ENCODE results near the gene OSMR.
"Not testable (repeated sequence)": the region's sequence is repeated elsewhere in the genome, so short reads cannot be mapped to it uniquely, and the experiment has no call there.

The OSMR gene

GRCh38 chr5:38831909-38832308, 13.9 kb upstream of the OSMR start:
- peak; percentile 25 to 43 (median 41) for DNase-seq

GRCh38 chr5:38832810-38833209, 13.0 kb upstream of the OSMR start:
- no peak for DNase-seq

- DNase-seq, result no peak
These were observed 9.9 kb upstream of the OSMR start for GRCh38 chr5:38835887-38836286.

GRCh38 chr5:38837416-38837815, 8.4 kb upstream of the OSMR start:
- DNase-seq, result no peak

- no peak for DNase-seq
These were observed 7.9 kb upstream of the OSMR start for GRCh38 chr5:38837932-38838331.

- no peak for DNase-seq
These were observed 2.1 kb upstream of the OSMR start for GRCh38 chr5:38843665-38844064.

GRCh38 chr5:38846379-38847011, 683 bp downstream of the OSMR start:
- DNase-seq, result no peak

- no peak for DNase-seq
These were observed 1.9 kb downstream of the OSMR start for GRCh38 chr5:38847559-38848347.

GRCh38 chr5:38848637-38849036, 2.8 kb downstream of the OSMR start:
- DNase-seq, result no peak

- not testable (repeated sequence) for DNase-seq
These were observed 5.8 kb downstream of the OSMR start for GRCh38 chr5:38851640-38852039.

GRCh38 chr5:38853753-38854470, 8.1 kb downstream of the OSMR start:
- DNase-seq, result no peak

- DNase-seq, result no peak
These were observed 9.1 kb downstream of the OSMR start for GRCh38 chr5:38854907-38855306.

- no peak for DNase-seq
These were observed 10.8 kb downstream of the OSMR start for GRCh38 chr5:38856660-38857059.

GRCh38 chr5:38858839-38859238, 13.0 kb downstream of the OSMR start:
- no peak for DNase-seq

GRCh38 chr5:38861986-38862770, 16.4 kb downstream of the OSMR start:
- DNase-seq, result not testable (repeated sequence)

- DNase-seq, result no peak
These were observed 20.7 kb downstream of the OSMR start for GRCh38 chr5:38866362-38867031.

- no peak for DNase-seq
These were observed 21.2 kb downstream of the OSMR start for GRCh38 chr5:38867032-38867398.

GRCh38 chr5:38867416-38867815, 21.6 kb downstream of the OSMR start:
- no peak for DNase-seq

GRCh38 chr5:38870595-38870994, 24.8 kb downstream of the OSMR start:
- DNase-seq, result no peak

GRCh38 chr5:38871058-38871605, 25.3 kb downstream of the OSMR start:
- DNase-seq, result no peak

- DNase-seq, result peak in 2 of 3 donors; percentile 19 to 25
These were observed 26.2 kb downstream of the OSMR start for GRCh38 chr5:38871790-38872551.

All from suppressor macrophage treated with lipopolysaccharide for 1 hour (primary cell).